ENCODE data around the gene CEBPE. TPM values are rescaled to one million over a fixed set of nuclear protein-coding genes. Genes with fewer than 3 reads are reported as not detected.
A peak's percentile ranks its signal among the peaks of the same experiment; 100 is the strongest.

CEBPE gene
- total and polyA plus RNA-seq, 7 donors, result 0.28 to 0.68 TPM; not detected in 5

DNA sequence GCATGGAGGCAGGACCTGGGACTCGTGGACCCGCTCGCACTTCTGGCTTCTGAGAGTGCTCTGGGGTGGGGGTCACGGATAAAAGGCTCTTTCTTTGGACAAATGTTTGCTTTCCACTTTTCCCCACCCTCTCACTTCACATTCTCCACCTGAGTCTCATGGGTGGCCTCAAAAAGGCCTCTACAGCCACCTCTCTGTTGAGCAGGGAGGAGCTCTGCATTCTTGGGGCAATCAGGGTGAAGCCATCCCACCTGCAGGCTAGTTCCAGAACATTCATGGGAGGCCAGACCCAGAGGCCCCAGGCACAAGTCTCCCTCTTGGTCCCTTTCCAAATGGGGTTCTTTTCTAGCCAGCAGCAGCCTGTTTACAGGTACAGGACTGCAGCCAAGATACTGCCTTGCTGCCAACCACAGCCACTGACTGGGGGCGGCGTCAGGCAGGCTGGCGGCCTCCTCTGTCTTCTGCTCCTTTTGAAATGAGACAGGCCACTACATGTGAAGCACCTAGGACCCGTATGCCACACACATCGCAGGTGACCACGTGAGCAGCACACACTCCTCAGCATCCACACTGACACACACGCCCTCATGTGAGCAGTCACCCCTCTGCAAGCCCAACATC, 18.2 kb upstream of the CEBPE start:
- no peak overlapping the region for H3K4me3 ChIP-seq
- H3K4me1 ChIP-seq, result peaks cover 0 to 40% (median 30%) of the 10 kb centered on the region in 4 donors
- no peaks in the 10 kb centered on the region for H3K27me3 ChIP-seq
- DNase-seq, result no peak
- H3K36me3 ChIP-seq, result no peaks in the 10 kb centered on the region
- peak overlapping the region in 1 of 4 donors; percentile 17 for H3K27ac ChIP-seq
- intact Hi-C loops (cut with DNase I), result no loop called here
- H3K9me3 ChIP-seq, result no peaks in the 10 kb centered on the region
- 89 to 90% methylated on average over 11 of the region's 11 CpGs for WGBS, 2 donors
- no peak for TF ChIP-seq POLR2A (IDR thresholded peaks at IDR 0.05)
- TF ChIP-seq CTCF (IDR thresholded peaks at IDR 0.05), result no peak
- TF ChIP-seq POLR2AphosphoS5 (IDR thresholded peaks at IDR 0.05), result no peak
- TF ChIP-seq EP300 (IDR thresholded peaks at IDR 0.05), result no peak

DNA sequence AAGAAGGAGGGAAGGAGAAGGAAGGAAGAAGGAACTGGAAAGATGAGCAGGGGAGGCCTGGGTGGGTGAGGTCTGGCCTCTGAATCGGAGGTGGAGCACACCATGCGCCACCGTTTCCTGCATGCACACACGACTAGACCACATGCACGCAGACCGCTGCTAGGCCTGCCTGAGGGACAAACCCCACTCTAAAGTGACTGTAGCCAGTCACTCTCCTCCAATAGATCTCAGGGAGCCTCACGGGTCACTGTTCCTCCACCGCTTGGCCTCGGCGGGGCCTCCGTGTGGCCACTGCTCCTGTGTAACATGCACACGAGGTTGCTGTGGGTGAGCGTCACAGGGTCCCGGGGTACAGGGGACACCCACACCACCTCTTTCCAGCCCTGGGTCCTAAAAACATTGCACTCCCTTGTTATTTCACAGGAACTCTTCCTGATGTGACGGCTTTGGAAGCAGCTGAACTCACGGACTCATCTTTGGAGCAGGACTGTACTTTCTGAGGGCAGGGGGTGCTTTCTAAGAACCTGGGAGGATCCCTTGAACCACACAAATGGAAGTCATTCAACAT, 17.6 kb upstream of the CEBPE start:
- intact Hi-C loops (cut with DNase I), result no loop called here
- Histone ChIP-seq H3K27me3 (no peaks in the 10 kb centered on the region), H3K4me3 (no peak overlapping the region), H3K9me3 (no peaks in the 10 kb centered on the region), H3K36me3 (no peaks in the 10 kb centered on the region), H3K27ac (no peak overlapping the region), H3K4me1 (peaks cover 0 to 33% (median 23%) of the 10 kb centered on the region in 4 donors)
- TF ChIP-seq POLR2AphosphoS5 (IDR thresholded peaks at IDR 0.05) (no peak), CTCF (IDR thresholded peaks at IDR 0.05) (no peak), EP300 (IDR thresholded peaks at IDR 0.05) (no peak), POLR2A (IDR thresholded peaks at IDR 0.05) (no peak)
- WGBS, 2 donors, result 89 to 93% methylated on average over 16 of the region's 16 CpGs
- DNase-seq, result no peak

DNA sequence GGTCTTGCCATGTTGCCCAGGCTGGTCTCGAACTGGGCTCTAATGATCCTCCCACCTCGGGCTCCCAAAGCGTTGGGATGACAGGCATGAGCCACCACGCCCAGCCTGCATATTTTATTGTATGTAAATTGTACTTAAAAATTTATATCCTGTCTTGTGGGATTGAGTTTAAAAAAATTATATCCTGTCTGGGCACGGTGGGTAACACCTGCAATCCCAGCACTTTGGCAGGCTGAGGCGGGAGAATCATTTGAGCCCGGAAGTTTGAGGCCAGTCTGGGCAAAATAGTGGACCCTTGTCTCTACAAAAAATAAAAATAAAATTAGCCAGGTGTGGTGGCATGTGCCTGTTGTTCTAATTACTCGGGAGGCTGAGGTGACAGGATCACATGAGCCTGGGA, 13.9 kb upstream of the CEBPE start:
- no peak for TF ChIP-seq CTCF (IDR thresholded peaks at IDR 0.05)
- no peak for TF ChIP-seq EP300 (IDR thresholded peaks at IDR 0.05)
- TF ChIP-seq POLR2A (IDR thresholded peaks at IDR 0.05), result no peak
- TF ChIP-seq POLR2AphosphoS5 (IDR thresholded peaks at IDR 0.05), result no peak
- 73 to 77% methylated on average over 8 of the region's 8 CpGs for WGBS, 2 donors

DNA sequence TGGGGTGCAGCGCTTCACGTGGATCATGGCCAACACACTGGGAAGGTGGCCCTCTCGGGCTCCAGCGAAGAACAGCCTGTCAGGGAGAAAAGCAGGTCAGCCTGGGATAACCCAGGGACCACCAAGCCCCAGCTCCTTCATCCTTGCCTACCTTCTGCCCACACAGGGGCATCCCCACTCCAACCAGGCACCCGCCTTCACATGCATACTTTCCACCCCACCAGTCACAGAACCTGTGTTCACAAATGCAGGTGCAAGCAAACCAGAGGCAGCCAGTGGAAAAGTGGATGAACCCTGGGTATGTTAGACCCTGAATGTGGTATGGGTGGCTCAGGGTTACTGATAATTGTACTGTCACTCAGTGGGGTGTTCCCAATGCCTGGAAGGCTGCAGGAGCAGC, 12.4 kb upstream of the CEBPE start:
- DNase-seq, result no peak
- 90% methylated on average over 5 of the region's 5 CpGs for WGBS, 2 donors
- Histone ChIP-seq H3K27ac (peak overlapping the region in 1 of 4 donors; percentile 24), H3K27me3 (no peaks in the 10 kb centered on the region), H3K4me1 (no peaks in the 10 kb centered on the region), H3K4me3 (no peak overlapping the region), H3K36me3 (peaks cover 0 to 9% (median 2%) of the 10 kb centered on the region in 4 donors), H3K9me3 (no peaks in the 10 kb centered on the region)
- TF ChIP-seq EP300 (IDR thresholded peaks at IDR 0.05) (no peak), POLR2AphosphoS5 (IDR thresholded peaks at IDR 0.05) (no peak), CTCF (IDR thresholded peaks at IDR 0.05) (no peak), POLR2A (IDR thresholded peaks at IDR 0.05) (no peak)
- intact Hi-C loops (cut with DNase I), result no loop called here

More for the DNA sequence above, 13.9 kb upstream of the CEBPE start:
- Histone ChIP-seq H3K4me3 (no peak overlapping the region), H3K27ac (no peak overlapping the region), H3K27me3 (no peaks in the 10 kb centered on the region), H3K4me1 (peaks cover 0 to 10% (median 8%) of the 10 kb centered on the region in 4 donors), H3K36me3 (peaks cover 0 to 9% (median 2%) of the 10 kb centered on the region in 4 donors), H3K9me3 (no peaks in the 10 kb centered on the region)
- no peak for DNase-seq
- intact Hi-C loops (cut with DNase I), result no loop called here

Data from sigmoid colon (tissue), 7 donors.